GM19395 (cell line): Measurements from ENCODE around the gene PDE6D.

Experiments
- ATAC-seq: cut with Tn5 transposase; IDR thresholded peaks from one replicate; pipeline ENCODE4 v1.9.1; 2021; ENCODE audit warnings: mild to moderate bottlenecking, moderate library complexity; ENCODE audit not compliant: unreplicated experiment

The PDE6D gene

DNA sequence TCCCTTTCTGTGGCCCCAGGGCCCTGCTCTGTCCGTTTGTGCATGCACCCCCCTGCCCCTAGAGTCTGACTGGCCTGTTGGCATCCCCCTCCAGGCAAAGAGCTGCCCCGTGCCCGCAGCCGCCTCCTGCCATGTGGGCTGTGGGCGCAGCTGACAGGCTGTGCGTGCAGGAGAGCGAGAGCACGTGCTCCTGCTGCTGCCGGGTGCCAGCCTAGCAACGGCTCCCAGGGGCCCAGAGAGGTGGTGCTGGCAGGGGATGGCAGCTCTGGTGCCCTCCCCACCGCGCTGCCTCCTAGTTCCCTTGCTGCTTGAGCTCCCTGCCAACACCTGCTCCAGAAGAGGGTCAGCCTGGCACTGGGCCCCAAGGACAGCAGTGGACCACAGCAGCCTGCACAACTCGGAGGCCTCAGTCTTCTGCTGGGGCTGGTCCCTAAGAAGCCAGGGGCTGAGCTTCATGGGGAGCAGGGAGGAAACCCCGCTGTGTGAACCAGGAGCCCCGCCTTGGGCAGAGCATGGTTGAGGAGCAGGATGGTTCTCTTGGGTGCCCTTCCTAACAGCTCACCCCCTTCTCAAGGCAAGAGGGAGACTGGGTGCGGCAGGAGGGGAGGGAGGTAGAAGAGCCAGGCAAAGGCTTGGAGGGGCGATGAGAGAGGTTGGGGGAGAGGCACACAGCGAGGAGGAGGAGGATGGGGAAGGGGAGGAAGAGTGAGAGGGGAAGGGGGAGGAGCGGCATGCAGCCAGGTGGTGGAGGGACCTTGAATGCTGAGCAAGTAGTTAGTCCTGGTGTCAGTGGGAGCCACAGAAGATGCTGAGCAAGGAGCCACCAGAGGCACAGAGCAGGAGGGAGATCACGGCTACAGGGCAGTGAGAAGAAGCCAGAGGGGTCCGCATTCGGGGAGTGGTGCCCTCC, 96.5 kb downstream of the PDE6D start:
- ATAC-seq: no peak

DNA sequence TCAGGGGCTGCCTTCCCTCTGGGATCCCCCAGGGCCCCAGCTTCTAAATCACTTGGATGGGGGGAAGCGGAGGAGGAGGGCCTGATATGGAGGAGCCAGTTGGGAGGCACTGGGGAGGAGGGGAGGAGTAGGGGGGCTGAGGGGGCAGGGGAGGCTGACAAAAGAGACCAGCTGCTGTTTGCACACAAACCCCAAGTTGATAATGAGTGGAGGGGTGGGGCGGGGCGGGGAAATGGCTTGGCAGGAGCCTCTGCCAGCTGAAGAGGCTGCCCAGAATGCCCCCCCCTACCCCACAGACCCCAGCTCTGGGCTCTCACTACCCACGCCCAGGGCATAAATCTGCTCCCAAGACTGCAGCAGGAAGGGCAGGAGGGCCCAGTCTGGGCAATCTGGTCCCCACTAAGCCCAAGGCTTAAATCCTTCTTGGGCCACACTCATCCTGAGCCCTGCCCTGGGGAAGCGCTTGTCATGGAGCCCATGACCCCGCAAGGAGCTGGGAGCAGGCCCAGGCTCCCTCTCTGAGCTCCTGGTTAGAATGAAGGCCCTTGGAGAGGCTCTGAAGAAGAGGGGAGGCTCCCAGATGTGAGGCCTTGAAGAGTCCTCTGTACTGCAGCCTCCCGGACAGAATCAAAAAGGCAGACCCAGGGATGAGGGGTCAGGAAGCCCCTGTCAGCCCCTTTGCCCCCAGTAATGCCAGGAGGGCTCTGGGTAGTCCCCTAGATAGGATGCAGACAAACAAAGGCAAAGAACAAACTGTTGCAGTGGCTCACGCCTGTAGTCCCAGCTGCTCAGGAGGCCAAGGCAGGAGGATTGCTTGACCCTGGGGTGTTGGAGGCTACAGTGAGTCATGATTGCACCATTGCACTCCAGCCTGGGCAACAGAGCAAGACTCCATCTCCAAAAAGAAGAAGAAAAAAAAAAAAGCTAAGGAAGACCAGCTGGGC, 97.5 kb downstream of the PDE6D start:
- ATAC-seq: no peak

DNA sequence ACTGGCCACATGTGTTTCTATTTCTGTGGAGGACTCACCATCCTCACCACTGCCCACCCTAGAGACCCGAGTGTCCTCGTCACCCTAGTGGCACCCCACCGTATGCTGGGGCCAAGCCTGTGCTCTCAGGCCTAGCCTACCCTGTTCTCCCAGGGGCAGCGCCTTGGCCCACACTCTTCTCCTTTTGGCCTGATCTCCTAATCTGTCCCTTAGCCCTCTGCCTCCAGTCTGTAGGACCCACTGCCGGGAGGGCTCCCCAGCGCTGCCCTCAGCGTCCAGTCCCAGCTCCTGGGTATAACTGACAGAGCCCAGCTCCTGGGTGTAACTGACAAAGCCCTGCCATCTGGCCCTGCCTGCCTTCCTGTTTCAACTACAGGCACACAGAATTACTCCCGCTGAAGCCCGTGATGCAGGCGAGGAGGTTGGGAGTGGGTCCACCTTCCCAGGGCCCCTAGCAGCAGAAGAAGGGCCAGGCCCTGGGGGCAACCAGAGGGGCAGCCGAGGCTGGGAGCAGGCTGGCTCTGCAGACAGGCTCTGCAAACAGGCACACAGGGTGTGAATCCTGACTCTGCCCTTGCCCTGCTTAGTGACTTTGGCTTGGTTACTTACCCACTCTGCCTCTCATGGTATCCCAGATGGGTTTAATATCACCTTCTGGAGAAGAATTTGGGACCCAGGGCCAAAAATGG, 98.3 kb downstream of the PDE6D start:
- ATAC-seq: no peak
